ENCODE data around the gene SDF4.

The SDF4 gene

GRCh38 chr1:1207571-1207892 is 24.3 kb downstream of the SDF4 start:
- DNase-seq (ENCODE audit: low read depth), result no peak
- no peak for TF ChIP-seq CTCF (IDR thresholded peaks at IDR 0.05; ENCODE audit: control insufficient read depth, insufficient read depth, low read depth, low read length, missing control alignments)
- H3K4me3 ChIP-seq (ENCODE audit: control insufficient read depth, low read depth, low read length), result no peak overlapping the region

GRCh38 chr1:1206966-1207531 is 24.8 kb downstream of the SDF4 start:
- DNase-seq (ENCODE audit: low read depth), result no peak
- TF ChIP-seq CTCF (IDR thresholded peaks at IDR 0.05; ENCODE audit: control insufficient read depth, insufficient read depth, low read depth, low read length, missing control alignments), result no peak
- H3K4me3 ChIP-seq (ENCODE audit: control insufficient read depth, low read depth, low read length), result no peak overlapping the region

GRCh38 chr1:1206376-1206965 is 25.3 kb downstream of the SDF4 start, which contains the start of gene TNFRSF18:
Gene TNFRSF18, minus strand, starts transcription at chr1:1206592. Its CDS starts 21 bp downstream, at chr1:1206571.
- no peak for DNase-seq (ENCODE audit: low read depth)
- H3K4me3 ChIP-seq (ENCODE audit: control insufficient read depth, low read depth, low read length), result no peak within 1 kb of the TSS
- TF ChIP-seq CTCF (IDR thresholded peaks at IDR 0.05; ENCODE audit: control insufficient read depth, insufficient read depth, low read depth, low read length, missing control alignments), result no peak

- H3K4me3 ChIP-seq (ENCODE audit: control insufficient read depth, low read depth, low read length), result no peak overlapping the region
- no peak for DNase-seq (ENCODE audit: low read depth)
- TF ChIP-seq CTCF (IDR thresholded peaks at IDR 0.05; ENCODE audit: control insufficient read depth, insufficient read depth, low read depth, low read length, missing control alignments), result no peak
Measured at GRCh38 chr1:1205769-1206375, 25.9 kb downstream of the SDF4 start.

- DNase-seq (ENCODE audit: low read depth), result no peak
- TF ChIP-seq CTCF (IDR thresholded peaks at IDR 0.05; ENCODE audit: control insufficient read depth, insufficient read depth, low read depth, low read length, missing control alignments), result no peak
- no peak overlapping the region for H3K4me3 ChIP-seq (ENCODE audit: control insufficient read depth, low read depth, low read length)
Measured at GRCh38 chr1:1204998-1205768, 26.6 kb downstream of the SDF4 start.

- no peak for DNase-seq (ENCODE audit: low read depth)
- H3K4me3 ChIP-seq (ENCODE audit: control insufficient read depth, low read depth, low read length), result no peak overlapping the region
- no peak for TF ChIP-seq CTCF (IDR thresholded peaks at IDR 0.05; ENCODE audit: control insufficient read depth, insufficient read depth, low read depth, low read length, missing control alignments)
Measured at GRCh38 chr1:1204425-1204920, 27.3 kb downstream of the SDF4 start.
